GM12801 (cell line): Measurements from ENCODE around the gene ZNF385B.

Experiments used
- CTCF ChIP-seq: IDR thresholded peaks from one replicate; pipeline ENCODE4 v1.5.1; 2011; ENCODE audit warnings: control low read depth; ENCODE audit not compliant: insufficient read length; ENCODE audit errors: extremely low read depth

The ZNF385B gene

GRCh38 chr2:179802051-179802882 is 59.1 kb downstream of the ZNF385B start:
- no peak for TF ChIP-seq CTCF

- no peak for TF ChIP-seq CTCF
These were observed 60.6 kb downstream of the ZNF385B start for GRCh38 chr2:179800776-179801175.

- TF ChIP-seq CTCF, result no peak
These were observed 65.0 kb downstream of the ZNF385B start for GRCh38 chr2:179796213-179797007.

- no peak for TF ChIP-seq CTCF
These were observed 67.5 kb downstream of the ZNF385B start for GRCh38 chr2:179793902-179794301.

- TF ChIP-seq CTCF, result no peak
These were observed 68.2 kb downstream of the ZNF385B start for GRCh38 chr2:179793238-179793637.

GRCh38 chr2:179790235-179791217 is 70.9 kb downstream of the ZNF385B start:
- no peak for TF ChIP-seq CTCF

- no peak for TF ChIP-seq CTCF
These were observed 73.3 kb downstream of the ZNF385B start for GRCh38 chr2:179788104-179788503.
